ENCODE results near the gene KRT13. TPM values are rescaled to one million over a fixed set of nuclear protein-coding genes. Genes with fewer than 3 reads are reported as not detected.

Gene KRT13
- total RNA-seq, 1 donor from 2014 or later, result 1.9 TPM

DNA sequence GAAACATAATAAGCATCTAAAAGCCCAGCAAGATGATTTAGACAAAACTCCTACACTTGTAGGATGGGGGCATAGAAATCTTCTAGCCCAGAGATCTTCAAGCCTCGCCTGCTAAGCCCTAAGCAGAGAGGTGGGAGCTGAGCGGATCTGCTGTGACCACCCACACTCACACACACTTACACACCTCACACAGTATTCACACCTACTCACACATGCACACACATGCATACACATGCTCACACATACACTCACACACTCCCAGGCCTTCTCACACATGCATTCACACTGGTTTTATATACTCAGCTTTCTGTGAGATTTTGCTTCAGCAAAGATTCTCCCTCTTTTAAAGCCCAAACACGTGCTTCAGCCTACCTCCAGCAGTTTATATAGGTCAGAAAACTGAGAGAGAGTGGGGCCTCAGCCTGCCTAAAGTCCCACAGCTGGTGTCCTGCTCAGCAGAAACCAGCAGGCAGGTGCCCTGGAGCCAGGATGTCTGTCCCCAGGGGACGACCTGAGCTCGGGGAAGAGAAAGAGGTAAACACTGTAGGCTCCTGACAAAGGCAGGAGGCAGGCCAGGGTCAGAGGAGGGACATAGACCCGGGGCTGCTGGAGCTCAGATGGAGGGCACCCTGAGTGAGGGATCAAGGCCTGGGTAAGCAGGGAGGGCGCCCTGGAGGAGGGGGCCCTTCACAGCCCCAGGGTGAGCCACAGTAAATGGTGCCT, 34.7 kb upstream of the KRT13 start:
- H3K27ac ChIP-seq, result no peak overlapping the region
- H3K4me3 ChIP-seq, result no peak overlapping the region
- H3K36me3 ChIP-seq, result no peaks in the 10 kb centered on the region
- no peaks in the 10 kb centered on the region for H3K27me3 ChIP-seq
- H3K4me1 ChIP-seq, result no peaks in the 10 kb centered on the region
- H3K9me3 ChIP-seq, result no peaks in the 10 kb centered on the region
- intact Hi-C loops (cut with DNase I), result no loop called here
- no peak for DNase-seq (ENCODE audit: low spot score in 2 of 2)
- no peak for TF ChIP-seq CTCF (IDR thresholded peaks at IDR 0.05)

DNA sequence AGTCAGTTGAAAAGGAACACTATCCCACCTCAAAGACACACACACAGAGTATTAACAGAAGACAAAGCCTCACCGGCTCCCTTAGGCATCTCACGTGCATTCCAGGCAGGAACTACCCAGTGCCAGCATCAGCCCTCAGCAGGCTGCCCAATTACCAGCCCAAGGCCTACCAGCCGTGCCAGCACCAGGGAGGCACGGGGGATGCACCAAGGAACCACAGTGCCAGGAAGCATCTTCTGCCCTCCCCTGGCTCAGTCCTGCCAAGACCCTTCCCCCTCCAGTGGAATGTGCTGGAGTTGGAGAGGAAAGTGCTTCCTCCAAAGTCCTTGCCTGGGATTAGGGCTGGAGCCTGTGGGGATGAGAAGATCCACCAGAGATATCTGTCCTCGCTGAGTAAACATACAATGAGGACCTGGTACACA, 33.7 kb upstream of the KRT13 start:
- H3K4me1 ChIP-seq, result no peaks in the 10 kb centered on the region
- no peak for TF ChIP-seq CTCF (IDR thresholded peaks at IDR 0.05)
- no peaks in the 10 kb centered on the region for H3K9me3 ChIP-seq
- no peaks in the 10 kb centered on the region for H3K36me3 ChIP-seq
- no peaks in the 10 kb centered on the region for H3K27me3 ChIP-seq
- H3K27ac ChIP-seq, result no peak overlapping the region
- H3K4me3 ChIP-seq, result no peak overlapping the region
- no peak for DNase-seq (ENCODE audit: low spot score in 2 of 2)
- intact Hi-C loops (cut with DNase I), result no loop called here

DNA sequence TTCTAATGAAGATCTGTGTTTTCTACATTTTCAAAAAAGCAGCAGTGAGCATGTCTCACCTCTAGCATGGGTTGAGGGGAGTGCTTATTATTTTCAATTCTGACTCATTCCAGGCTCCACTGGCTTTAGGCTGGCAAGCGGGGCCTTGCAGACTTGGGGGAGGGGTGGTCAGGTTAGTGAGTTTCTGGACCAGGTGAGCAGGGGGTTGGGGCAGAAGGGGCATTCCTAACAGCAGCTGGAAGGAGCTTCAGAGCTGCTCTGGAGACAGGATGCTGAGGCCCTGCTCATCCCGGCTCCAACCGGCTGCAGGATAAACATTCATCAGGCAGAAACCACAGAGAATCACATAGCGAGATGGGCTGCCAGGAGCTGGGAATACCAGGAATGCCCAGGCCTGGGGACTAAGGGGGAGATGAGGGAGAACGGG, 33.2 kb upstream of the KRT13 start:
- H3K9me3 ChIP-seq, result no peaks in the 10 kb centered on the region
- no peaks in the 10 kb centered on the region for H3K4me1 ChIP-seq
- no peaks in the 10 kb centered on the region for H3K36me3 ChIP-seq
- H3K27me3 ChIP-seq, result no peaks in the 10 kb centered on the region
- H3K27ac ChIP-seq, result no peak overlapping the region
- no peak for TF ChIP-seq CTCF (IDR thresholded peaks at IDR 0.05)
- no peak for DNase-seq (ENCODE audit: low spot score in 2 of 2)
- intact Hi-C loops (cut with DNase I), result no loop called here
- H3K4me3 ChIP-seq, result no peak overlapping the region

DNA sequence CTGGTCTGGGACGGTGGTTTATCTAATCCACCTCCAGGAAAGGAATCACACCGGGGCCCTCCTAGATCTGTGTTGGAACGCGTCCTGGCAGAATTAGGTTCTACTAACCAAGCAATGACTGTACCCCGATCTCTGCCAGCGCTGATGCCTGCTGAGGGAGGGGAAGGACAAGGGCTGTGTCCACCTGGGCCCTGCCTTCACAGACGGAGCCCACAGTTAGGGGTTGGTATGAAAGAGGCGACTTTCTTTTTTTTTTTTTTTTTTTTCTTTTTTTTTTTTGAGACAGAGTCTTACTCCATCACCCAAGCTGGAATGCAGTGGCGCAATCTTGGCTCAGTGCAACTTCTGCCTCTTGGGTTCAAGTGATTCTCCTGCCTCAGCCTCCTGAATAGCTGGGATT, 32.6 kb upstream of the KRT13 start:
- intact Hi-C loops (cut with DNase I), result no loop called here
- Histone ChIP-seq H3K4me1 (no peaks in the 10 kb centered on the region), H3K27ac (no peak overlapping the region), H3K36me3 (no peaks in the 10 kb centered on the region), H3K9me3 (no peaks in the 10 kb centered on the region), H3K27me3 (no peaks in the 10 kb centered on the region), H3K4me3 (no peak overlapping the region)
- TF ChIP-seq CTCF (IDR thresholded peaks at IDR 0.05), result no peak
- no peak for DNase-seq (ENCODE audit: low spot score in 2 of 2)

- intact Hi-C loops (cut with DNase I), result no loop called here
Measured at GRCh38 chr17:41537614-41537954, 32.2 kb upstream of the KRT13 start.

More at GRCh38 chr17:41537614-41537954, 32.2 kb upstream of the KRT13 start:
- no peaks in the 10 kb centered on the region for H3K9me3 ChIP-seq
- H3K27ac ChIP-seq, result no peak overlapping the region
- H3K4me3 ChIP-seq, result no peak overlapping the region
- TF ChIP-seq CTCF (IDR thresholded peaks at IDR 0.05), result no peak
- no peaks in the 10 kb centered on the region for H3K4me1 ChIP-seq
- no peaks in the 10 kb centered on the region for H3K36me3 ChIP-seq
- H3K27me3 ChIP-seq, result no peaks in the 10 kb centered on the region
- no peak for DNase-seq (ENCODE audit: low spot score in 2 of 2)
